Transverse colon (tissue), 4 donors: ENCODE results near the gene SPDYE18.
"Not testable (repeated sequence)": the region's sequence is repeated elsewhere in the genome, so short reads cannot be mapped to it uniquely, and the experiment has no call there.

Source experiments
- POLR2A ChIP-seq: fragments of 450-650 bp; IDR thresholded peaks from one replicate; pipeline ENCODE4 v1.6.1; 2016; ENCODE audit warnings: antibody characterized with exemption, mild to moderate bottlenecking, moderate library complexity
- POLR2AphosphoS5 ChIP-seq, 3 donors: sonication (generic); formaldehyde crosslinking; IDR thresholded peaks; one replicate each; pipeline ENCODE4 v1.6.1; 2016; ENCODE audit warnings: antibody characterized with exemption in 3 of 3
- TF ChIP-seq, protein P1 (sequence below), 5 experiments: fragments of 200-600 bp in 3 of 5; fragments of 450-650 bp in 2 of 5; sonication (generic) in 3 of 5; IDR thresholded peaks; 1 replicate in 2 of 5; 2 replicates in 3 of 5; pipeline ENCODE4 v1.5.1; 2016 to 2017; ENCODE audit warnings: antibody characterized with exemption in 5 of 5, inconsistent platforms in 3 of 5, mild to moderate bottlenecking in 2 of 5, moderate library complexity in 1 of 5

DNA sequence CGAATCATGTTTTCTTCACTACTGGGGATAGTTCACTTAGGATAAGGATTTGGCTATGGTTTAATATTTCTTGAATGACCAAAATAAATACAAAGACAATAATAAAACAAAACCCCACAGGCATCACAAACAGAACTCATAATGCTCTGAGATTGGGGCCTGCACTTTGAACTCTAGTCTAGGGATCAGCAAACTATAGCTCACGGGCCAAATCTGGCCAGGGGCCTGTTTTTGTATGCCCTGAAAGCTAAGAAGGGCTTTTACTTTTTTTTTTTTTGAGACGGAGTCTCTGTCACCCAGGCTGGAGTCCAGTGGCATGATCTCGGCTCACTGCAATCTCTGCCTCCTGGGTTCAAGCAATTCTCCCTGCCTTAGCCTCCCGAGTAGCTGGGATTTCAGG, 14.7 kb upstream of the SPDYE18 start:
- TF ChIP-seq, protein P1, sequence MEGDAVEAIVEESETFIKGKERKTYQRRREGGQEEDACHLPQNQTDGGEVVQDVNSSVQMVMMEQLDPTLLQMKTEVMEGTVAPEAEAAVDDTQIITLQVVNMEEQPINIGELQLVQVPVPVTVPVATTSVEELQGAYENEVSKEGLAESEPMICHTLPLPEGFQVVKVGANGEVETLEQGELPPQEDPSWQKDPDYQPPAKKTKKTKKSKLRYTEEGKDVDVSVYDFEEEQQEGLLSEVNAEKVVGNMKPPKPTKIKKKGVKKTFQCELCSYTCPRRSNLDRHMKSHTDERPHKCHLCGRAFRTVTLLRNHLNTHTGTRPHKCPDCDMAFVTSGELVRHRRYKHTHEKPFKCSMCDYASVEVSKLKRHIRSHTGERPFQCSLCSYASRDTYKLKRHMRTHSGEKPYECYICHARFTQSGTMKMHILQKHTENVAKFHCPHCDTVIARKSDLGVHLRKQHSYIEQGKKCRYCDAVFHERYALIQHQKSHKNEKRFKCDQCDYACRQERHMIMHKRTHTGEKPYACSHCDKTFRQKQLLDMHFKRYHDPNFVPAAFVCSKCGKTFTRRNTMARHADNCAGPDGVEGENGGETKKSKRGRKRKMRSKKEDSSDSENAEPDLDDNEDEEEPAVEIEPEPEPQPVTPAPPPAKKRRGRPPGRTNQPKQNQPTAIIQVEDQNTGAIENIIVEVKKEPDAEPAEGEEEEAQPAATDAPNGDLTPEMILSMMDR (IDR thresholded peaks at IDR 0.05): not testable (repeated sequence)
- TF ChIP-seq POLR2AphosphoS5 (IDR thresholded peaks at IDR 0.05); POLR2A: not testable (repeated sequence)
